Neutrophil (primary cell): ENCODE results near the gene AMBRA1.
A peak's percentile ranks its signal among the peaks of the same experiment; 100 is the strongest.

ENCODE experiments used
- H3K27ac ChIP-seq: fragments of 200-600 bp; sonication (generic); 2 replicates; pipeline ENCODE4 v1.5.1; 2016; ENCODE audit warnings: mild to moderate bottlenecking, moderate library complexity
- H3K27me3 ChIP-seq: fragments of 200-600 bp; sonication (generic); 2 replicates; pipeline ENCODE4 v1.6.0; 2016; ENCODE audit warnings: mild to moderate bottlenecking
- H3K36me3 ChIP-seq: fragments of 200-600 bp; sonication (generic); 2 replicates; pipeline ENCODE4 v1.5.1; 2017
- H3K4me1 ChIP-seq, 2 experiments: fragments of 200-600 bp in 1 of 2; sonication (generic) in 1 of 2; 1 replicate in 1 of 2; 2 replicates in 1 of 2; pipeline versions ENCODE4 v1.5.1 to v1.6.1; 2013 to 2016; ENCODE audit warnings: low read depth in 1 of 2, low read length in 1 of 2, mild to moderate bottlenecking in 1 of 2, moderate library complexity in 1 of 2; ENCODE audit not compliant: control insufficient read depth in 1 of 2, insufficient read depth in 1 of 2
- H3K4me3 ChIP-seq, 2 experiments: fragments of 200-600 bp in 1 of 2; sonication (generic) in 1 of 2; 1 replicate in 1 of 2; 2 replicates in 1 of 2; pipeline ENCODE4 v1.5.1; 2013 to 2016; ENCODE audit warnings: low read depth in 1 of 2, low read length in 1 of 2, mild to moderate bottlenecking in 1 of 2, moderate library complexity in 1 of 2
- H3K9me3 ChIP-seq: fragments of 200-600 bp; sonication (generic); 2 replicates; pipeline ENCODE4 v1.5.1; 2016
- TF ChIP-seq, protein P1 (sequence below): fragments of 200-600 bp; sonication (generic); IDR thresholded peaks from 2 replicates; pipeline ENCODE4 v1.5.1; 2016; ENCODE audit warnings: antibody characterized with exemption

AMBRA1 gene

DNA sequence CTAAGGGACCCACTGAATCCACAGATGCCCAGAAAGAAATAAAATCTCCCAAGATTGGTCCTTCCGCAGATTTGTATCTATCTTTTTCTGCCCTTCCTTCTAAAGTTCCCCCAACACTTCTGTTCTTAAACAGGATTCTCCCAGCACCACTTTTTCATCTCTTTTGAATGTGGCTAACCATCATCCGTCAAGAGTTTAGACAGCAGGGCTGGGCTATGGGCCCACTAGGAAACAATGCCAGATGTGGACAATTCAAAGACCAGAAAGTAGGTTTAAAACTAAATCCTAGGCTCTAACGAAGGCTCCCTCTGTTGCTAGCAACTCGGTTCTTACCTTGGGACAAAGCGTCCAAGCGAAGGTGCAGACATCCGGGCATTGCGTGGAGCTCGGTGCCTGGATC lies 100.0 kb downstream of the AMBRA1 start:
- TF ChIP-seq, protein P1, sequence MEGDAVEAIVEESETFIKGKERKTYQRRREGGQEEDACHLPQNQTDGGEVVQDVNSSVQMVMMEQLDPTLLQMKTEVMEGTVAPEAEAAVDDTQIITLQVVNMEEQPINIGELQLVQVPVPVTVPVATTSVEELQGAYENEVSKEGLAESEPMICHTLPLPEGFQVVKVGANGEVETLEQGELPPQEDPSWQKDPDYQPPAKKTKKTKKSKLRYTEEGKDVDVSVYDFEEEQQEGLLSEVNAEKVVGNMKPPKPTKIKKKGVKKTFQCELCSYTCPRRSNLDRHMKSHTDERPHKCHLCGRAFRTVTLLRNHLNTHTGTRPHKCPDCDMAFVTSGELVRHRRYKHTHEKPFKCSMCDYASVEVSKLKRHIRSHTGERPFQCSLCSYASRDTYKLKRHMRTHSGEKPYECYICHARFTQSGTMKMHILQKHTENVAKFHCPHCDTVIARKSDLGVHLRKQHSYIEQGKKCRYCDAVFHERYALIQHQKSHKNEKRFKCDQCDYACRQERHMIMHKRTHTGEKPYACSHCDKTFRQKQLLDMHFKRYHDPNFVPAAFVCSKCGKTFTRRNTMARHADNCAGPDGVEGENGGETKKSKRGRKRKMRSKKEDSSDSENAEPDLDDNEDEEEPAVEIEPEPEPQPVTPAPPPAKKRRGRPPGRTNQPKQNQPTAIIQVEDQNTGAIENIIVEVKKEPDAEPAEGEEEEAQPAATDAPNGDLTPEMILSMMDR = no peak
- peaks cover 4% of the 10 kb centered on the region in 2 experiments for H3K4me1 ChIP-seq
- no peak overlapping the region for H3K4me3 ChIP-seq
- no peak overlapping the region for H3K27ac ChIP-seq
- H3K27me3 ChIP-seq = no peaks in the 10 kb centered on the region
- no peaks in the 10 kb centered on the region for H3K9me3 ChIP-seq
- peaks cover 11% of the 10 kb centered on the region for H3K36me3 ChIP-seq

DNA sequence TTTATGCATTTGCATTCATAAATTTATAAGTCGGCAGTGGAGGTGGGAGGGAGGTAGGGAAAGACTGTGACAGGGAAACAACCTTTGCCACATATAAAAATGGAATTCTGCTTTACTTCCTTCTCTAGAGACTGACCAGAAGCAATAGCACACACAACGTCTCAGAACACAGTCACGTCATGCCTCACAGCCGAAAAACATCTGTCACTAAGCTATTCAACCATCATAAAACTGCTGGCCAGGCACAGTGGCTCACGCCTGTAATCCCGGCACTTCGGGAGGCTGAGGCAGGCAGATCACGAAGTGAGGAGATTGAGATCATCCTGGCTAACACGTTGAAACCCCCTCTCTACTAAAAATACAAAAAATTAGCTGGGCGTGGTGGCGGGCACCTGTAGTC lies 101.3 kb downstream of the AMBRA1 start:
- H3K36me3 ChIP-seq = peaks cover 11% of the 10 kb centered on the region

DNA sequence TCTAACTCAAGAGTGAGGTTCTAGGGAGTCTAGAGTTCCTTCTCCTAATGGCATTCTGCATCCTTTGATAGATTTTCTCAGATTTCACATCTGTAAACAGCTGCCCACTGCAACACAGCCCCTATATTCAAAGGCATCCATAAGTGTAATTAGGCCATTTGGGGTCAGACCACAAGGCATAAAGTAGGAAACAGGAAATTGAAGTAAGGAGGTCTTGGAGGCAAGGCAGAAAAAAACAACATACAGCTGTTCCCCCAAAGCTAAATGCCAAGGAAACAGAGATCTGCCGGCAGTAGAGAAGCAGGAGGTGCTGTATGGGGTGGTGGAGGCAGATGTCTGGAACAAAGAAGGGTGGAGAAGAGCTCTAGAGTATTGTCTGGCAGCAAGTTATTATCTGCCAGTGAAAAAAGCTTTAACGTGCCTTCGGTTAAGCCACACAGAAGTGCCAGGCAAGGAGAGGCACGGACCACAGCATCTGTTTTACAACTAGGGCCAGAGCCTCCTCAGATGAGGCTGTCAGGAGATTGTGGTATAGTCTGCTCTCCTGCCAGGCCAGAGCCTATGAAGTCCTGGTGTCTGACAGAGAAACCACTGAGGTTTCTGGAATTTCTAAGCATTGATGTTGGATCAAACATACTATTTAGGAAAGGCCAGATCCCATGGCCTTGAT lies 102.0 kb downstream of the AMBRA1 start:
- peaks cover 11% of the 10 kb centered on the region for H3K36me3 ChIP-seq
- peaks cover 12 to 13% of the 10 kb centered on the region in 2 experiments for H3K4me1 ChIP-seq
- H3K4me3 ChIP-seq = no peak overlapping the region
- no peaks in the 10 kb centered on the region for H3K9me3 ChIP-seq
- no peak overlapping the region for H3K27ac ChIP-seq
- TF ChIP-seq, protein P1 = no peak
- no peaks in the 10 kb centered on the region for H3K27me3 ChIP-seq

More for the DNA sequence above, 101.3 kb downstream of the AMBRA1 start:
- H3K4me1 ChIP-seq = peaks cover 12 to 13% of the 10 kb centered on the region in 2 experiments
- TF ChIP-seq, protein P1 = no peak
- H3K9me3 ChIP-seq = no peaks in the 10 kb centered on the region
- H3K4me3 ChIP-seq = no peak overlapping the region
- no peak overlapping the region for H3K27ac ChIP-seq
- H3K27me3 ChIP-seq = no peaks in the 10 kb centered on the region

DNA sequence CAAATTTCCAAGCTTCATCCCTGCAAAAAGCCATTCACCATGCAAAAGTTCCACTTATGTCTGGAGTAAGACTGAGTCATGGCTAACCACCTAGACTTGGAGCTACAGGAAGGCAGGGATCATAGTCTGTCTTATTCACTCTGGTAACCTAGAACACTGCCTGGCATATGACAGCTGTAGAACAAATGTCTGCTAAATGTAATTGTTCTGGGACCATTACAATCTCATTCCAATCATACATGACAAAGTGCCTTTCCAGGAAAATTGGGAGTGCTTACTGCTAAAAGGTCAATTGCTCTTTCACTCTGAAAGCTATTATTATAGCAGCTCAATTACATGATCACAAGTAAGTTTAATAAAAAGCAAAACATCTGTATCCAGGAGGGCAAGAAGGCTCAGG lies 103.2 kb downstream of the AMBRA1 start:
- Histone ChIP-seq H3K9me3 (no peaks in the 10 kb centered on the region), H3K4me3 (no peak overlapping the region), H3K4me1 (peaks cover 12 to 13% of the 10 kb centered on the region in 2 experiments), H3K36me3 (peaks cover 11% of the 10 kb centered on the region), H3K27me3 (no peaks in the 10 kb centered on the region), H3K27ac (no peak overlapping the region)
- TF ChIP-seq, protein P1 = no peak

DNA sequence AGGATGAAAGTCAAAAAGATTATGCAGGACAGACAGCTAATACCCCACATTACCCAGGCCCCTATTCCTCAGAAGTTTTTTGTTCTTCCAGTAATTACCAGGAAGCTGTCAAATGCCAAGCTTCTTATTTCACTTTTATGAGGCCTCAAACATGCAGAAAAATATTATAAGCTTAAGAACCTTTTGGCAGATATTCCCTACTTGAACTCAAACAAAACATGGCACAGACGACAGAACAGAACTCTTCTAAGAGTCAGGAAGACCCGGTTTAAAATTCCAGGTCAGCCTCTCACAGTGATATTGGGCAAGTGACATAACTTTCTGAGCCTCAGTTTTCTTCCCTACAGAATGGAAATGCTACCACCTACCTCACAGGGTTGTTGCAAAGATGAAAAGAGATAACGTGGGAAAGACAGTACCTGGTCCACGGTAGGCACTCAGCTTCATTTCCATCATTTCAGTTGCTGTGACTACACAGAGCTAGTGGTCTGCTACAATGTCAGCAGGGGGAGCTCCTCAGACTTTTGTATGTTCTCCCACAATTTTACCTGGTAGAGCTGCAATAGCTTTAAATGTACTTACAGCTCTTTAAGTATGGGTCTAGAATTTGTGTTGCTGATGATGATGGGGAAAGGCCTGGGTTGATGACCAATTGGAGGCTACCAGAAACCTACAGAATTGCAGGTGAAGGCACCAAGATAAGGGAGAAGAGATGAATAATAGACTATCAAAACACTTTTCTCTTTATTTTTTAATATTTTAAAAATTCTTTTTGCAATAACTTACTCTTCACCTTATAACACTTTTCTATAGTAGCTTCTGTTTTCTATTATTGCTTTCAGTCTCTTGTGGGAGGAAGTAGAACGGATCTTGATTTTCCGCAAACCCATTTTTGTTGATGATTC lies 103.9 kb downstream of the AMBRA1 start:
- H3K4me1 ChIP-seq = peaks cover 12 to 13% of the 10 kb centered on the region in 2 experiments
- peak overlapping the region; percentile 35 for H3K27ac ChIP-seq
- no peaks in the 10 kb centered on the region for H3K27me3 ChIP-seq
- TF ChIP-seq, protein P1 = no peak
- no peak overlapping the region for H3K4me3 ChIP-seq
- peaks cover 11% of the 10 kb centered on the region for H3K36me3 ChIP-seq
- H3K9me3 ChIP-seq = no peaks in the 10 kb centered on the region
